ENCODE measurements around the gene SNAPC5. TPM values are rescaled to one million over a fixed set of nuclear protein-coding genes. Genes with fewer than 3 reads are reported as not detected.

Gene SNAPC5
- total RNA-seq, 1 donor from 2014 or later: 7.2 TPM

- DNase-seq (ENCODE audit: low spot score): no peak
Measured at GRCh38 chr15:66459818-66460615, 37.5 kb downstream of the SNAPC5 start.

- DNase-seq (ENCODE audit: low spot score): no peak
Measured at GRCh38 chr15:66456211-66456610, 41.4 kb downstream of the SNAPC5 start.

- DNase-seq (ENCODE audit: low spot score): no peak
Measured at GRCh38 chr15:66454143-66454542, 43.4 kb downstream of the SNAPC5 start.

- DNase-seq (ENCODE audit: low spot score): no peak
Measured at GRCh38 chr15:66452971-66453580, 44.5 kb downstream of the SNAPC5 start.

DNA sequence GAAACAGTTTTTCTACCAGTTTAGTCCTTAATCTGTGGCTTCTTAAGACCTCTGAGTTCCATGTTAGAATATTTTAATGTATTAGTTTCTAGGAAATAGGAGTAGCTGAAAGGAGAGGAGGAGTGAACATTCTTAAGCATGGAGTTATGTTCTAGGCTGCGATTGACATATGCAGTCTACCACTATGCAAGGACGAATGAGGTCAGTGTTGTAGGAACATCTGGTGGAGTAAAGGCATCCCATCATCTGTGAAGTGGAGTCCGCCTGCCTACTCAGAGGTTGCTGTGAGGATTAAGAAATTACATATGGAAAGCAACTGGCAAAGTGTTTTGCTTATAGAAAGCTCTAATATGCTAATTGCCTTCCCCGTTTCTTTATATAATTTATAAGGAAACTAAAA, 45.1 kb downstream of the SNAPC5 start:
- no peak for DNase-seq (ENCODE audit: low spot score)

Other genes starting within 250 kb of the SNAPC5 start
- 1.9 TPM for gene MEGF11, start 244.0 kb downstream of the SNAPC5 start, total RNA-seq (ENCODE audit: insufficient read depth, low replicate concordance)
- gene DIS3L, start 204.2 kb downstream of the SNAPC5 start, total RNA-seq (ENCODE audit: insufficient read depth, low replicate concordance): 22.4 TPM
- 7.0 TPM for gene TIPIN, start 141.1 kb downstream of the SNAPC5 start, total RNA-seq (ENCODE audit: insufficient read depth, low replicate concordance)
- 25.8 TPM for gene MAP2K1, start 110.8 kb downstream of the SNAPC5 start, total RNA-seq (ENCODE audit: insufficient read depth, low replicate concordance)
- gene RPL4, start 7.1 kb upstream of the SNAPC5 start, total RNA-seq (ENCODE audit: insufficient read depth, low replicate concordance): 3,940 TPM
- 8.4 TPM for gene ZWILCH, start 7.6 kb upstream of the SNAPC5 start, total RNA-seq (ENCODE audit: insufficient read depth, low replicate concordance)
- 0.48 TPM for gene LCTL, start 68.2 kb upstream of the SNAPC5 start, total RNA-seq (ENCODE audit: insufficient read depth, low replicate concordance)
- gene SMAD6, start 204.5 kb upstream of the SNAPC5 start, total RNA-seq (ENCODE audit: insufficient read depth, low replicate concordance): 45.5 TPM

All from umbilical cord (tissue), 2 donors.